Neural cell (in vitro differentiated cells): ENCODE measurements around the gene USP31. TPM values are rescaled to one million over a fixed set of nuclear protein-coding genes. Genes with fewer than 3 reads are reported as not detected.

Experiments used
- H2AFZ ChIP-seq: fragments of 200-600, 300-800 bp; sonication (generic), shearing (Covaris generic); 2 replicates; pipeline ENCODE4 v1.6.0; 2014; ENCODE audit warnings: low read depth, mild to moderate bottlenecking, antibody characterized with exemption, low read length, moderate library complexity
- H3F3A ChIP-seq: fragments of 200-600 bp; shearing (Covaris generic); 2 replicates; pipeline ENCODE4 v1.6.1; 2016; ENCODE audit warnings: mild to moderate bottlenecking, moderate library complexity, mixed read lengths, antibody characterized with exemption, low read length; ENCODE audit not compliant: insufficient read depth, poor library complexity, severe bottlenecking
- H3K27ac ChIP-seq: fragments of 200-600, 300-800 bp; sonication (generic), shearing (Covaris generic); 2 replicates; pipeline ENCODE4 v1.5.1; 2014; ENCODE audit warnings: mild to moderate bottlenecking, low read length, moderate library complexity
- H3K27me3 ChIP-seq: fragments of 300-800, 200-600 bp; sonication (generic), shearing (Covaris generic); 2 replicates; pipeline ENCODE4 v1.6.0; 2014; ENCODE audit warnings: mild to moderate bottlenecking, low read depth, low read length, moderate library complexity; ENCODE audit not compliant: insufficient read depth
- H3K36me3 ChIP-seq: fragments of 300-800, 200-600 bp; sonication (generic), shearing (Covaris generic); 2 replicates; pipeline ENCODE4 v1.5.1; 2014; ENCODE audit warnings: mild to moderate bottlenecking, antibody characterized with exemption, low read length, moderate library complexity; ENCODE audit not compliant: insufficient read depth
- H3K4me2 ChIP-seq: fragments of 300-800, 200-600 bp; sonication (generic), shearing (Covaris generic); 2 replicates; pipeline ENCODE4 v1.6.0; 2014; ENCODE audit warnings: mild to moderate bottlenecking, low read length
- H3K4me3 ChIP-seq: fragments of 300-800, 200-600 bp; sonication (generic), shearing (Covaris generic); 2 replicates; pipeline ENCODE4 v1.5.1; 2014; ENCODE audit warnings: mild to moderate bottlenecking, low read length, moderate library complexity
- H3K79me2 ChIP-seq: fragments of 200-600 bp; shearing (Covaris generic); replicated peaks from 2 replicates; pipeline ENCODE4 v1.6.0; 2014; ENCODE audit warnings: mild to moderate bottlenecking, low read length, moderate library complexity; ENCODE audit not compliant: insufficient read depth
- H3K9ac ChIP-seq: fragments of 300-800, 200-600 bp; sonication (generic), shearing (Covaris generic); 2 replicates; pipeline ENCODE4 v1.6.1; 2016; ENCODE audit warnings: mild to moderate bottlenecking, low read length, mixed read lengths
- H3K9me2 ChIP-seq: fragments of 200-600 bp; shearing (Covaris generic); 2 replicates; pipeline ENCODE4 v1.6.1; 2016; ENCODE audit warnings: mild to moderate bottlenecking, low read length, mixed read lengths; ENCODE audit not compliant: insufficient read depth
- H3K9me3 ChIP-seq: fragments of 200-600, 300-800 bp; sonication (generic), shearing (Covaris generic); 2 replicates; pipeline ENCODE4 v1.6.1; 2016; ENCODE audit warnings: mild to moderate bottlenecking, mixed run types, low read length, moderate library complexity, mixed read lengths
- H4K20me1 ChIP-seq: fragments of 200-600 bp; shearing (Covaris generic); 2 replicates; pipeline ENCODE4 v1.6.1; 2016; ENCODE audit warnings: mild to moderate bottlenecking, mixed run types; ENCODE audit not compliant: insufficient read depth
- CTCF ChIP-seq: fragments of 450-650 bp; IDR thresholded peaks from 2 replicates; pipeline ENCODE4 v1.5.1; 2014; ENCODE audit warnings: antibody characterized with exemption, mild to moderate bottlenecking, moderate library complexity; ENCODE audit not compliant: poor library complexity, severe bottlenecking
- EP300 ChIP-seq: fragments of 450-650 bp; conservative IDR thresholded peaks from 2 replicates; pipeline ENCODE4 v1.6.1; 2014; ENCODE audit warnings: antibody characterized with exemption, mild to moderate bottlenecking, moderate library complexity; ENCODE audit not compliant: poor library complexity, severe bottlenecking
- EZH2 ChIP-seq: fragments of 200-600, 300-800 bp; shearing (Covaris generic), sonication (generic); IDR thresholded peaks from 2 replicates; pipeline ENCODE4 v1.6.1; 2014; ENCODE audit warnings: antibody characterized with exemption, low read length, borderline replicate concordance, mild to moderate bottlenecking; ENCODE audit not compliant: insufficient read depth, poor library complexity, severe bottlenecking
- MXI1 ChIP-seq: fragments of 450-650 bp; conservative IDR thresholded peaks from 2 replicates; pipeline ENCODE4 v1.6.1; 2014; ENCODE audit warnings: antibody characterized with exemption, mild to moderate bottlenecking; ENCODE audit not compliant: poor library complexity, severe bottlenecking
- POLR2AphosphoS5 ChIP-seq: IDR thresholded peaks from 2 replicates; pipeline ENCODE4 v1.6.1; 2012
- RAD21 ChIP-seq: fragments of 450-650 bp; conservative IDR thresholded peaks from 2 replicates; pipeline ENCODE4 v1.6.1; 2014; ENCODE audit warnings: antibody characterized with exemption, mild to moderate bottlenecking, moderate library complexity
- REST ChIP-seq: IDR thresholded peaks from 2 replicates; pipeline ENCODE4 v1.6.1; 2012; ENCODE audit warnings: borderline replicate concordance
- SMC3 ChIP-seq: fragments of 450-650 bp; conservative IDR thresholded peaks from 2 replicates; pipeline ENCODE4 v1.6.1; 2014; ENCODE audit warnings: antibody characterized with exemption, mild to moderate bottlenecking, moderate library complexity; ENCODE audit not compliant: poor library complexity
- TAF1 ChIP-seq: IDR thresholded peaks from 2 replicates; pipeline ENCODE4 v1.6.1; 2012; ENCODE audit warnings: low read depth
- polyA plus RNA-seq: library from polyadenylated mRNA; depleted of rRNA; stranded (reverse); fragments of >200 nt; gene quantifications from 2 replicates; pipeline ENCODE4 v1.2.3, GENCODE V29; 2014

USP31 gene
- polyA plus RNA-seq, 1 donor from 2014 or later, result 5.8 TPM

DNA sequence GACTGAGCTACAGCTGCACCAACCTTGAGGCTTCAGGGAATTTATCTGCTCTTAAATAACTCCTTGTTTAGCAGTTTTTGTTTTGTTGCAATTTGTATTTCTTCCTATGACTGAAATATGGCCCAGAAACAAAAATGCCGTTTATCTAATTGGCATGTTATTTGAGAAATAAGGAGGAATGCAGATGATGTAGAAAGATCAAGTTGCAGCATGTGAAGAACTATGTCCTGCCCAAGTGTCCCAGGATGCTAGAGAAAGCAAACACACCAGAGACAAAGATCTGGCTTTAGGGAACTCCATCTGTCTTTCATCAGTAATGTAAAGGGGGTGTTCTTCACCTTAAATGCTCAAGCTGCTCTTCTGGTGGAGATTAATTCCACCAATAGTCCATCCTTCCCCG, 29.7 kb downstream of the USP31 start:
- no peak overlapping the region for H3K27ac ChIP-seq
- peaks cover 17% of the 10 kb centered on the region for H3K79me2 ChIP-seq
- no peak for TF ChIP-seq TAF1
- no peak for TF ChIP-seq POLR2AphosphoS5
- no peak for TF ChIP-seq SMC3
- TF ChIP-seq RAD21, result no peak
- no peak for TF ChIP-seq REST
- no peak for TF ChIP-seq MXI1
- TF ChIP-seq EP300, result no peak
- no peak for TF ChIP-seq CTCF
- no peak for TF ChIP-seq EZH2
- H3K4me2 ChIP-seq, result no peak overlapping the region
- no peak overlapping the region for H3K4me3 ChIP-seq
- no peaks in the 10 kb centered on the region for H3F3A ChIP-seq
- H3K36me3 ChIP-seq, result no peaks in the 10 kb centered on the region
- no peak overlapping the region for H2AFZ ChIP-seq
- no peaks in the 10 kb centered on the region for H3K9me3 ChIP-seq
- H4K20me1 ChIP-seq, result no peaks in the 10 kb centered on the region
- H3K9ac ChIP-seq, result no peak overlapping the region
- H3K9me2 ChIP-seq, result no peaks in the 10 kb centered on the region
- no peaks in the 10 kb centered on the region for H3K27me3 ChIP-seq

DNA sequence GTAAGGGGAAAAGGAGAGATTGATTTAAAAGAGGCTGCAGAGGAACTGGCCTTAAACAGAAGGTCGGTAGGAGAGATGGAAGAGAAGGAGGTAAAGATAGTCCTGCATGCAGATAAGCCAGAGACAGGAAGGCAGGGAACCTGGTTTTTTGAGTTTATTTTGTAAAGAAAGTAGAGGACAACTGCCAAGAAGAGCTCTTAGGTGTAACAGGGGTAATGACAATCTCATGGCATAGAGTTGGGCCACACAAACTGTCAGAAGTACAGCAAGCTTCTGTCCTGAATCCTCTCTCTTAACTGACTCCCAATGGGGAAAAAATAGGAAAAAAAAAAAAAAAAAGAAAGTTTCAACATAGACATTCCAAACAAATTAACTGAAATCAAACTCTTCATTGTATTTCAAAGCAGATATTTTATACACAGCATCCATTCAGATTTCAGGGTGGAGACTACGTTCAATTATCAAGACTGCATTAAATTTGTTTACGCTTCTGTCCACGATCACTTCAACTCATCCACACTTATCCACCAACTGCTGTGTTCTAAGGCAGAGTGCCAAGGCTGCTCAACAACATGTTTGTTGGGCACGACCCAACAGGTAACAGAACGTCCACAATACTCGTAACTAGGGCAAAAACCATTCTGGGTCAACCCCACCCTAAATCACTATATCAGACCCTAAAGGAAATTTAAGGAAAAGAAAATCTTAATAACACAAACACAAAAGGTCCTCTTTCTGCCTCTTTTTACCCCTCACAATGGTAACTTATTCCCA, 34.9 kb downstream of the USP31 start:
- Histone ChIP-seq H3F3A (no peaks in the 10 kb centered on the region), H4K20me1 (no peaks in the 10 kb centered on the region), H3K36me3 (no peaks in the 10 kb centered on the region), H3K4me2 (no peak overlapping the region), H2AFZ (no peak overlapping the region), H3K9me2 (no peaks in the 10 kb centered on the region), H3K4me3 (no peak overlapping the region), H3K27ac (no peak overlapping the region), H3K79me2 (peaks cover 3% of the 10 kb centered on the region), H3K27me3 (no peaks in the 10 kb centered on the region), H3K9ac (no peak overlapping the region), H3K9me3 (no peaks in the 10 kb centered on the region)
- TF ChIP-seq POLR2AphosphoS5, result no peak
- TF ChIP-seq SMC3, result no peak
- TF ChIP-seq MXI1, result no peak
- no peak for TF ChIP-seq RAD21
- TF ChIP-seq EP300, result no peak
- no peak for TF ChIP-seq CTCF
- TF ChIP-seq TAF1, result no peak
- TF ChIP-seq REST, result no peak
- no peak for TF ChIP-seq EZH2
